AG09319 (cell line): Measurements from ENCODE around the gene NEXN.

Experiments used
- DNase-seq: peaks from one replicate; pipeline ENCODE4 v3.0.0-alpha.2; 2010; ENCODE audit warnings: low read depth; ENCODE audit errors: extremely low read depth
- CTCF ChIP-seq: IDR thresholded peaks from 2 replicates; pipeline ENCODE4 v1.5.1; 2011; ENCODE audit warnings: low read depth, mild to moderate bottlenecking, inconsistent platforms, low read length, moderate library complexity

Gene NEXN

GRCh38 chr1:77888081-77888780, at the start of gene NEXN:
Gene NEXN, plus strand, starts transcription at chr1:77888624. Its CDS starts 27,483 bp downstream, at chr1:77916107.
- DNase-seq: peak; percentile 28
- TF ChIP-seq CTCF: no peak; the same call in 1 of the 2 replicates

- DNase-seq: no peak
- no peak for TF ChIP-seq CTCF
These were observed 46.9 kb upstream of the NEXN start for GRCh38 chr1:77841574-77841973.

GRCh38 chr1:77845951-77846350, 42.5 kb upstream of the NEXN start:
- no peak for TF ChIP-seq CTCF
- DNase-seq: no peak

GRCh38 chr1:77846966-77847365, 41.5 kb upstream of the NEXN start:
- TF ChIP-seq CTCF: no peak
- no peak for DNase-seq

GRCh38 chr1:77847621-77848080, 40.8 kb upstream of the NEXN start:
- TF ChIP-seq CTCF: no peak
- DNase-seq: no peak

- DNase-seq: no peak
- TF ChIP-seq CTCF: no peak
These were observed 38.3 kb upstream of the NEXN start for GRCh38 chr1:77850082-77850481.

- DNase-seq: no peak
- TF ChIP-seq CTCF: no peak
These were observed 30.9 kb upstream of the NEXN start for GRCh38 chr1:77857552-77857951.
